22Rv1 (cell line): ENCODE data around the gene CHST3.
A peak's percentile ranks its signal among the peaks of the same experiment; 100 is the strongest.

Source experiments
- CTCF ChIP-seq: fragments of 450-650 bp; IDR thresholded peaks from 2 replicates; pipeline ENCODE4 v1.5.1; 2017; ENCODE audit warnings: mild to moderate bottlenecking
- ZFX ChIP-seq: fragments of 450-650 bp; IDR thresholded peaks from 2 replicates; pipeline ENCODE4 v1.6.1; 2017; ENCODE audit warnings: antibody characterized with exemption, borderline replicate concordance

GRCh38 chr10:71970331-71970730 lies 6.1 kb downstream of the CHST3 start:
- peak; percentile 64 for TF ChIP-seq CTCF
- no peak for TF ChIP-seq ZFX
